Medulla oblongata (tissue), 1 donor: Measurements from ENCODE around the gene RNF112.

Source experiments
- DNase-seq: peaks from one replicate; pipeline ENCODE4 v3.0.0-alpha.2; 2015; ENCODE audit errors: extremely low spot score

The RNF112 gene

DNA sequence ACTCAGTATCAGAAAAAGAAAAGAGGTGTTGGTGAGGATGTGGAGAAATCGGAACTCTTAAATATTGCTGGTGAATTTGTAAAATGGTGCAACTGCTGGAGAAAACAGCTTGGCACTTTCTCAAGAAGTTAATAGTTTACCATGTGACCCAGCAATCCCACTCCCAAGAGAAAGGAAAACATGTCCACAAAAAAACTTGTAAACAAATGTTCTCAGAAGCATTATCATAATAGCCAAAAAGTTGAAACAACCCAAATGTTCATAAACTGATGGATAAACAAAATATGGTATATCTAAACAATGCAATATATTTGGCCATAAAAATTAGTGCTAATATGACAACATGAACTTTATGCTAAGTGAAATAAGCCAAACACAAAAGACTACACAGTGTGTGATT is 35.3 kb upstream of the RNF112 start:
- no peak for DNase-seq

DNA sequence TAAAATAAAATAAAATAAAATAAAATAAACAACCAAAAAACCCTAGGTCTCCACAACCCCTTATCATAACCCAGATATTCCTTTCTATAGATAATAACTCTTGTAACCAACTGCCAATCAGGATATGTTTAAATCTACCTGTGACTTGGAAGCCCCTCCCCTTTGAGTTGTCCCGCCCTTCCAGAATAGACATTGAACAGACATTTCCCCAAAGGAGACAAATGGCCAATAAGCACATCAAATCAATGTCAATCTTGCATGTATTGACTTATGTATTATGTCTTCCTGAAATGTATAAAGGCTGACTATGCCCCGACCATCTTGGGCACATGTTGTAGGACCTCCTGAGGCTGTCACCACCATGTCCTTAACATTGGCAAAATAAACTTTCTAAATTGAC is 34.2 kb upstream of the RNF112 start:
- DNase-seq: no peak

DNA sequence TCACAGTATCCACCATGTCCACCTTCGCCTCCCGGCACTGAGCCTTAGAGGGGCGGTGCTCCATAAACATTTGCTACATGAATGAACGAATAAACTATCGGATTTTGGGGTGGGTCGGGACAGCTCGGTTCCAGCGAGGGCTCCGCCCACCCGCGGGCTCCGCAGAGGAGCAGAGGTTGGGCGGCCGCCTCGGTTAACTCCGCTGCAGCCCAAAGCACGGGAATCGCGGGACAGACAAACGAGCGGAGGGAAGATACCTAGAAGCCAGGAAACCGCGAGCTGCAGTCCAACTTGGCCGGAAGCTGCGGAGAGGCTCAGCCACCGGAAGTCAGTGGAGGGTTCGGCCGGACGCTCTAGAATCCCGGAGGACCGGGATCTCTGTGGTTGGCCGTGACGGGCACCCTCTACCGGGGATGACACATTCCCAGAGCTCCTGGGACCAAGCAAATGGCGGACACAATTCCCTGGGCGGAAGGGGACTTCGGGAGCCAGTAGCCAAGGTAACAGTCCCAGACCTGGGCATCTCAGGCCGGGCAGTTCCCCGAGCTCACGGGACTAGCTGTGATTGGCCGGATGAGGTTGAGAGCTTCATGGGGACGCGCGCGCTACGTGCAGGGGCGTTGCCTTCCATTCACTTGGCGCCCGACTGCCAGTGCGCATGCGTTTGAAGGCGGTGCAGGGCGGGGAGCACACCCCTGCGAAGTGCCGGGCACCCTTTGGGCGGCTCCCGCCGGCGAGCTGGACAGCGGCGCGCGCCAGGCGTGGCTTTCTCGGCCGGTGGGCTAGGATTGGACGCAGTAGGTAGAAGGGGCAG is 33.2 kb upstream of the RNF112 start:
- DNase-seq: peak; percentile 99

DNA sequence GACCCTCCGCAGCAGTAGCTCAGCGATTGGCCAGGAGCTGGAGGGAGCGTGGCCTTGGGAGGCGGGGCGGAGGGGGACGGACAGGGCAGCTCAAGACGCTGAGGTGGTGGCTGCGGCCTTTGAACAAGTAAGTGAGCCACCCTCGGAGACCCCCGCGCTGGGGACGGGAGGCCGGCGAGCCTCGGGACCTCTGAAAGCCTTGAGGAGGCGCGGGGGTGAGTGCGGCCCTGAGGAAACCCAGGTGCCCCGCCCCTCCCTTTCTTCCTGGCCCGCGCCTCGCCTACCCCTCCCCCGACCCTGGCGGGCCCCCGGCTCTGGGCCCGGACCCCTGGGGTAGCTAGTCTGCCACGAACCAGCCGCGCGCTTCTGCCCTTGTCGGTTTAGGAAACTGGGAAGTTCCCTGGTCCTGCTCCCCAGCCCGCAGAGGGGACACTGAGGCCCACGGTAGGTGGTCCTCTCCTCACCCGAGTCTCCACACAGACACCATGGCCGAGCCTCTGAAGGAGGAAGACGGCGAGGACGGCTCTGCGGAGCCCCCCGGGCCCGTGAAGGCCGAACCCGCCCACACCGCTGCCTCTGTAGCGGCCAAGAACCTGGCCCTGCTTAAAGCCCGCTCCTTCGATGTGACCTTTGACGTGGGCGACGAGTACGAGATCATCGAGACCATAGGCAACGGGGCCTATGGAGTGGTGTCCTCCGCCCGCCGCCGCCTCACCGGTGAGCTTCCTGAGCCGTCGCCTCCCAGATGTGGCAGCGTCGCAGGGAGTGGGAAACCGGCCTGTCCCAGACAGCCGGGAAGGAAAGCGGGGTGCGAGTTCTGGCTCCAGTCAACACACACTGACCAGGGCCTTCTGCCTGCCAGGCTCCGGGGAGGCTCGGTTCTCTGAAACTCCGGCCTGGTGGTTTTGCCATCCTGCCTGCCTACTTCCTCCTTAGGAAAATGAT is 32.3 kb upstream of the RNF112 start, which contains the start of gene MAPK7:
Gene MAPK7, plus strand, starts transcription at position 83 of the 945 bp plus-strand sequence. Its CDS starts 403 bp downstream, at position 486.
- DNase-seq: no peak

DNA sequence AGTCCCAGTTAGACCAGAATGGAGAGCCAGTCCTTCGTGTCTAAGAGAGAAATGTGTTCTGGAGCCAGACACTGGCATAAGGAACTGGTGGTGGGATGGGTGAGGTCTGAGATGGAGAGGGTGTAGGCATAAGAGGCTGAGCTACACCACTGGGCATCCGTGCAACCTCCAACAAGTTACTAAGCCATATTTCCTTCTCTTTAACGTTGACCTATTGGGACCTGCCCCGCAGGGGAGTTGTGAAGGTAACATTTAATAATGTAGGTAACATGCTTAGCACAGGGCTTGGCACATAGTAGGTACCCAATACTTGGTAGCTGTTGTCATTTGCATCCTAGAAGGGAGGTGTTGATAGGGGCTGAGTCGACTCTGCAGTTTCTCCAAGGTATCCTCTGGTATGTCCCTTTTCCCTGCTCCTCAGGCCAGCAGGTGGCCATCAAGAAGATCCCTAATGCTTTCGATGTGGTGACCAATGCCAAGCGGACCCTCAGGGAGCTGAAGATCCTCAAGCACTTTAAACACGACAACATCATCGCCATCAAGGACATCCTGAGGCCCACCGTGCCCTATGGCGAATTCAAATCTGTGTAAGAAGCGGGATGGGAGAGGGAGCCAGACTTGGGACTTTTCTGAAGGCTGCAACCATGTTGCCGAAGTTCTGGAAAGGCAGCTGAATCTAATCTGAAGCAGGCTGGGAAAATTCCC is 31.5 kb upstream of the RNF112 start:
- no peak for DNase-seq

DNA sequence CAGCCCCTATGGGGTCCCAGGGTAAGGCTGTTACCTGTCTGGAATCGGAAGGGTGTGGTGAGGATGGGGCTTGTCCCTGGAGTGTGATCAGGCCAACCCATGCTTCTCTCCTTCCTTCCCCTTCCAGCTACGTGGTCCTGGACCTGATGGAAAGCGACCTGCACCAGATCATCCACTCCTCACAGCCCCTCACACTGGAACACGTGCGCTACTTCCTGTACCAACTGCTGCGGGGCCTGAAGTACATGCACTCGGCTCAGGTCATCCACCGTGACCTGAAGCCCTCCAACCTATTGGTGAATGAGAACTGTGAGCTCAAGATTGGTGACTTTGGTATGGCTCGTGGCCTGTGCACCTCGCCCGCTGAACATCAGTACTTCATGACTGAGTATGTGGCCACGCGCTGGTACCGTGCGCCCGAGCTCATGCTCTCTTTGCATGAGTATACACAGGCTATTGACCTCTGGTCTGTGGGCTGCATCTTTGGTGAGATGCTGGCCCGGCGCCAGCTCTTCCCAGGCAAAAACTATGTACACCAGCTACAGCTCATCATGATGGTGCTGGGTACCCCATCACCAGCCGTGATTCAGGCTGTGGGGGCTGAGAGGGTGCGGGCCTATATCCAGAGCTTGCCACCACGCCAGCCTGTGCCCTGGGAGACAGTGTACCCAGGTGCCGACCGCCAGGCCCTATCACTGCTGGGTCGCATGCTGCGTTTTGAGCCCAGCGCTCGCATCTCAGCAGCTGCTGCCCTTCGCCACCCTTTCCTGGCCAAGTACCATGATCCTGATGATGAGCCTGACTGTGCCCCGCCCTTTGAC is 30.3 kb upstream of the RNF112 start:
- no peak for DNase-seq

DNA sequence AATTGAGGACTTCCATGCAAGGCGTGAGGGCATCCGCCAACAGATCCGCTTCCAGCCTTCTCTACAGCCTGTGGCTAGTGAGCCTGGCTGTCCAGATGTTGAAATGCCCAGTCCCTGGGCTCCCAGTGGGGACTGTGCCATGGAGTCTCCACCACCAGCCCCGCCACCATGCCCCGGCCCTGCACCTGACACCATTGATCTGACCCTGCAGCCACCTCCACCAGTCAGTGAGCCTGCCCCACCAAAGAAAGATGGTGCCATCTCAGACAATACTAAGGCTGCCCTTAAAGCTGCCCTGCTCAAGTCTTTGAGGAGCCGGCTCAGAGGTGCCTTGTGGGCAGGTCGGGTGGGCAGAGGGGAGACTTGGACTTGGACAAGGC is 29.7 kb upstream of the RNF112 start:
- no peak for DNase-seq

DNA sequence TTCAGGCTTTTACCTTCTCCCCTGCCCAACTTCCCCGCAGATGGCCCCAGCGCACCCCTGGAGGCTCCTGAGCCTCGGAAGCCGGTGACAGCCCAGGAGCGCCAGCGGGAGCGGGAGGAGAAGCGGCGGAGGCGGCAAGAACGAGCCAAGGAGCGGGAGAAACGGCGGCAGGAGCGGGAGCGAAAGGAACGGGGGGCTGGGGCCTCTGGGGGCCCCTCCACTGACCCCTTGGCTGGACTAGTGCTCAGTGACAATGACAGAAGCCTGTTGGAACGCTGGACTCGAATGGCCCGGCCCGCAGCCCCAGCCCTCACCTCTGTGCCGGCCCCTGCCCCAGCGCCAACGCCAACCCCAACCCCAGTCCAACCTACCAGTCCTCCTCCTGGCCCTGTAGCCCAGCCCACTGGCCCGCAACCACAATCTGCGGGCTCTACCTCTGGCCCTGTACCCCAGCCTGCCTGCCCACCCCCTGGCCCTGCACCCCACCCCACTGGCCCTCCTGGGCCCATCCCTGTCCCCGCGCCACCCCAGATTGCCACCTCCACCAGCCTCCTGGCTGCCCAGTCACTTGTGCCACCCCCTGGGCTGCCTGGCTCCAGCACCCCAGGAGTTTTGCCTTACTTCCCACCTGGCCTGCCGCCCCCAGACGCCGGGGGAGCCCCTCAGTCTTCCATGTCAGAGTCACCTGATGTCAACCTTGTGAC is 29.1 kb upstream of the RNF112 start:
- DNase-seq: no peak

DNA sequence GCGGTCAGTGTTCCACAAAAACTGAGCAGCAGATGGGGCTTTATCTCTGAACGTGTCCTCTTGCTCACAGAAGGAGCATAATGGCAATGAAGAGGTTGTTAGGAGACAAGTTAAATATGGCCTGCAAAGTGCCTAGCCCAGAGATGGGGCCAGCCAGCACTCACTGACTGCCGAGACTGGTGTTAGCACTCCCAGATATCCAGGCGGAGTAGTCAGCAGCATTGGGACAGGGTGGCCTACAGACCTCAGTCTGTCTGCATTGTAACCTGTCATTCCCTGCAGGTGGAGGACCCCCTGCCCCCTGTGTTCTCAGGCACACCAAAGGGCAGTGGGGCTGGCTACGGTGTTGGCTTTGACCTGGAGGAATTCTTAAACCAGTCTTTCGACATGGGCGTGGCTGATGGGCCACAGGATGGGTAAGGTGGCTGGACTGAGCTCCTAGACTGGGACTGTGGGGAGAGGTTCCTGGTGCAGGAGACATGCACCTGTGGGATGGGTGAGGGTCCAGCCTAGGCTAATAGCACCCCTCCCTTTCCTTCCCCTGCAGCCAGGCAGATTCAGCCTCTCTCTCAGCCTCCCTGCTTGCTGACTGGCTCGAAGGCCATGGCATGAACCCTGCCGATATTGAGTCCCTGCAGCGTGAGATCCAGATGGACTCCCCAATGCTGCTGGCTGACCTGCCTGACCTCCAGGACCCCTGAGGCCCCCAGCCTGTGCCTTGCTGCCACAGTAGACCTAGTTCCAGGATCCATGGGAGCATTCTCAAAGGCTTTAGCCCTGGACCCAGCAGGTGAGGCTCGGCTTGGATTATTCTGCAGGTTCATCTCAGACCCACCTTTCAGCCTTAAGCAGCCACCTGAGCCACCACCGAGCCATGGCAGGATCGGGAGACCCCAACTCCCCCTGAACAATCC is 28.2 kb upstream of the RNF112 start:
- no peak for DNase-seq

DNA sequence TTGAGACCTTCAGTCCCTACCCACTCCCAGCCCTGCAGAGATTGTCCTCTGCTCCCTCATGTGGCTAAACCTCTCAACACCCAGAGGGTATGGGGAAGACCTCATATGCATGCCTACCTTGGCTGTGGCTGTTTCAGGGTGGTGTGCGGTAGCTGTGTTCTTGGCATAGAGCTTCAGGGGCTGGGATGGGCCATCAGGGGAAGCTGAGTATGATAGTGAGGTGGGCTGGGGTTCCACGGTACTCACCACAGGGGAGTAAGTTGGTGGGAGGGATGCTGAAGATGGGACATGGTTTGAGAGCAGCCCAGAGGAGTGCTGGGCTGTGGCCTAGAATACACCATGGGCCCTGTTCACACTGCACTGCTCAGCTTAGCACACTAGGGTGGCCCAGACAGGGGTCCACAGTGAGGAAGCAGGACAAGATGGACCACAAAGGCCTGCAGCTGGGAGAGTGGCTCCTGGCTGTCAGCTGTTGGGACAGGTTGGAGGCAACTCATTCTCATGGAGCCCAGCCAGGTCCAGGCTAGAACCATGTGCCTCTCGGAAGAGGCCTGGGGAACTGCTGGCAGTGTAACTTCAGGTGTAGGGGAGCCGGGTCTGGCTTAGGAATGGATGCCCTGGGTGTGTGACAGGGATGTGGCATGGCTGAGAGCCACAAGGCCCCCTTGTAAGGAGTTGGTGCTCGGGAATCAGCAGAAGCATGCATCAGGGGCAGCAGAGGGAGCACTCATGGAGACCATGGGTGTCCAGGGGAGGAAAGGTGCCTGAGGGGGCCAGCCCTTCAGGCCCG is 27.2 kb upstream of the RNF112 start:
- no peak for DNase-seq

DNA sequence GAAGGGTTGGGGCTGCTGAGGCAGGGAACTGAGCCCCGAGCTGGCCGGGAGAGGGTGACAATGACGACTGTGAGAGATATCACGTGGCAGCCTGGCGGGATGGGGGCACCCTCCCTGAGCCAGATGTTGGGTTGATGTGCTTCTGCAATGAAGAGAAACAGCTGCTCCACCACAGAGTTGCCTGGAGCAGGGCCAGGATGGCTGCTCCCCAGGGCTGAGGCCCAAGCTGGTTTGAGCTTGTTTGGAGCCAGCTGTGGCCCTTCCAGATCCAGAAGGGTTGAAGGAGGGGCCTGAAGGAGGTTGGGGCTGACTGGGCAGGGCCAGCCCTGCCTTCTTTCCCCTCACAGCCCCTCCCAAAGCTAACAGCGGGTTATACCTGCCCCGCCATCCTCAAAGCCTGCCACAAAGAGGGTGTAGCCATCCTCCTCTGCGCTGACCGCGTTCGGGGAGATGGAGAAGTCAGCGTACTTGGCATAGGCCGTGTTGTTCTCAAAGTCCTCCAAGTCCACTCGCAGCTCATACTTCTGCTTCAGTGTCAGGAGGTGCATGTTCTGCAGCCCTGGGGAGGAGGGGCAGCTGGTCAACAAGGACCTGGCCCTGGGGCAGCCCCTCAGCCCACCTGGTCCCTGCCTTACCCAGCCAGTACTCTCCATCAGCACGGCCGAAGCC is 26.2 kb upstream of the RNF112 start:
- DNase-seq: peak; percentile 89

DNA sequence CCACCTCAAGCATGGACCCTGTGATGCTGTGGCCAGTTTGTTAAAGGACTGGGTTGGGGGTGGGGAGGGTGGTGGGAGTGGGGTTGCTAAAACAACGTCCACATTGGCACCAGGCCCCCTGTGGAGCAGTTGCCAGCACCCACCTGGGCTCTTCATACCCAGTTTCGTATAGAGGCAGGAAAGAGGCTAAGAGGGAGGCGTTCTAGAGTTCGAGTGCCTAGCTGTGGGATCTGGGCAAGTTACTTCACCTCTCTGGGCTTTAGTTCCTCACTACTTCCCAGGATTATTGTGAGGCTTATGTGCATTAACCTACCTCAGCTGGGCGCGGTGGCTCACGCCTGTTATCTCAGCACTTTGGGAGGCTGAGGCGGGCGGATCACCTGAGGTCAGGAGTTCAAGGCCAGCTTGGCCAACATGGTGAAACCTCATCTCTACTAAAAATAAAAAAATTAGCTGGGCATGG is 25.5 kb upstream of the RNF112 start:
- no peak for DNase-seq

DNA sequence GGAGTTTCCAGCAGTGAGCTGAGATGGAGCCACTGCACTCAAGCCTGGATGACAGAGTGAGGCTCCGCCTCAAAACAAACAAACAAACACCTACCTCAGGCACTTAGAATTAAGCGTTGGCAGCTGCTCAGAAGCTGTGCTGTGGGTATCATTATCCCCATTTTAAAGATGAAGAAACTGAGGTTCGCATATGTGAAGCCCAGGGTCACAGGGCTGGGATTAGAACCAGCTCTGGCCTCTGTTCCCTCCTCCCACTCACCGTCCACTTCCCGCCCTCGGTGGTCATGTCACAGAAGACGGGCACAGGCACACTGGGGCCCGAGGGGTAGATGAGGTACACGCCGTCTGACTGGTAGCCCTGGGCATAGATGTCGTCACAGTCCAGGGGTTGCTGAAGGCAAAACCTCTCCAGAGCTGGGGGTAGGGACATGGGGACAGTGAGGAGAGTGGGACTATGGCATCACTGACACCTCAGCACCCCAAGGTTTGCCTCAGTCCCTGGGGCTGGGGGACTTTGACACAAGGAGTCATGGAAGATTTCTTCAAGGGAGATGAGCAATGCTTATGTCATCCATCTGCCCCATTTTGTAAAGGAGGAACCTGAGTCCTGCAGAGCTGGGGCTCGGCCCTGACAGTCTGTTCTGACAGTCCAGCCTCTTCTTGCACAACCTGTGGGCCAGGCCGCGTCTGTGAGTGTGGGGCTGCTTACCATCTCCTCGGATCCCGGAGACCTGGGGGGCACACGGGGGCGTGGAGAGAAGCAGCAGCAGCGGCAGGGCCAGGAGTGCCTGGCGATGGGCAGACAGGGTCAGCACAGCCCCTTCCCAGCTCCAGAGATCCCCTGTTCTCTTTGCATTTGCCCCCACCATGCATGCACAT is 24.7 kb upstream of the RNF112 start:
- DNase-seq: no peak

DNA sequence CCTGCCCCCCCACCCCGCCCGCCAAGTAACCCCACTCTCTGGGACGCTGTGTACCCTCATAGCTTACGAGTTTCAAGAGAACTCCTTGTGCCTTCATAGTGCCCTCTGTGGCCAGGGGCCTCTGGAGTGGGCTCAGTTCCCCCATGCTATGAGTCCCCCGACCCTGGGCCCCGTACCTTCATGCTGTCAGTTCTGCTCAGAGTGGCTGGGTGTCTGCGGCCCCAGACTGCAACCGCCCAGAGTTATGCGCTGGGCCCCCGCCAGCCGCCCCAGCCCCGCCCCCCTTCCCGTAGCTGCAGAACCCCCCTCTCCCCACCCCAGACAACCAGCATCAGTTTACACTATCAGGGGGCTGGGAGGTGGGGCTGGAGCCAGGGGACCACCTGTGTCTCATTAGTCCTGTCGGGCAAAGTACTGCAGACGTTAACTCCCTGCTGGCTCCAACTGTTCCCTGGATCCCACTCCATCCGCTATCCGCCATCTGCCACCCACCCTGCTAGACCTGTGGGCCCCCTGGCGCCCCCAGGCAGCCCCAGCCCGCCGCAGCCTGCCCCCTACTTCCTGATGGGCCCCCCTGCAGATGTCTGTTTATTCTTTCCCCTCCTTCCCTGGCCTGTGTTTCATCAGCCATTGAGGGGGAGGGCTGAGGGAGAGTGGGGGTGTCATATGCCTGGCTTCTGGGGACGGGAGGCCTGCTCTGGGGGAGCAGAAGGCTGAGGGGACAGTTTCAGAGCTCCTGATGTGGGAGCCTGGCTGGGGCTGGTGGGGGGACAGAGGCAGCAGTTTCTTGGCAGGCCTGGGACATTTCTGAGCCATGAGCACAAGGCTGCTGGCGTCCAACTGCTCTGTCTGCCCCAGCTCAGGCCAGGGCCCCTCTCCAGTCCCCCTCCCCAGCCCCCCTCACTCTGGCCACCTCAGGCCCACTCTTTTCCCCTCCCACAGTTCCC is 23.8 kb upstream of the RNF112 start, which contains the start of gene MFAP4:
Gene MFAP4, minus strand, starts transcription at position 217 of the 947 bp plus-strand sequence. Its CDS starts 35 bp downstream, at position 182.
- peak; percentile 67 for DNase-seq

DNA sequence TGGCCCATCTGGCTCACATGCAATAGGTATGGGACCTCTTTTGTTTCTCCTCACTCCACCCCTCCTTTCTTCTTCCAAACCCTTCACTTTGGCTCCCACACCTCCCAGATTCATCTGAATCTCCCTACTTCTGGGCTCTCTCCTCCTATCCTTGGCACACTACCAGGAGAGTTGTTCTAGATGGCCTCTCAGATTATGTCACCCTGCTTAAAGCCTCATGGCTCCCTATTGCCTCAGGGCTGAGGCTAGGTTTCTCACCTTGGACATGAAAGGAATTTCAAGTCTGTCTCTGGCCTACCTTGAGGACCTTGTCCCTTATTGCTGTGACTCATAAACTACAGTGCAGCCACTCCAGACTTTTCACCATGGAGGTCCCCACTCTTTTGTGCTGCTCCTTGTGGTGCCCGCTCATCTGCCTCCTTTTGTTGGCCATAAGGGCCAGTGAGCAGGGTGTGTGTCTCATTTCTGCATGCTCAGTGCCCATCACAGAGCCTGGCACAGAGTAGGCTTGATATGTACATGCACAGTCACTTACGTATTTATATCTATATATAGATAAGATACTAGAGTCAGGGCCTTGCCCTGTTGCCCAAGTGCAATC is 23.0 kb upstream of the RNF112 start:
- DNase-seq: no peak
